NT2/D1 (cell line): ENCODE data around the gene CHRM2.

ENCODE experiments used
- DNase-seq: peaks from one replicate; pipeline ENCODE4 v3.0.0-alpha.2; 2011; ENCODE audit warnings: low read depth, low spot score
- H3K27me3 ChIP-seq: 2 replicates; pipeline ENCODE4 v1.6.0; 2011; ENCODE audit warnings: mild to moderate bottlenecking; ENCODE audit not compliant: insufficient read length, insufficient read depth
- H3K36me3 ChIP-seq: 2 replicates; pipeline ENCODE4 v1.6.1; 2011; ENCODE audit warnings: mild to moderate bottlenecking, low read length, mixed read lengths; ENCODE audit not compliant: insufficient read depth, insufficient read length
- H3K4me1 ChIP-seq: 2 replicates; pipeline ENCODE4 v1.5.1; 2011; ENCODE audit not compliant: insufficient read depth, insufficient read length
- H3K4me3 ChIP-seq: 2 replicates; pipeline ENCODE4 v1.5.1; 2011; ENCODE audit warnings: low read depth; ENCODE audit not compliant: insufficient read length
- H3K9ac ChIP-seq: 2 replicates; pipeline ENCODE4 v1.6.0; 2011; ENCODE audit warnings: low read depth; ENCODE audit not compliant: insufficient read length
- H3K9me3 ChIP-seq: 2 replicates; pipeline ENCODE4 v1.5.1; 2011; ENCODE audit warnings: mild to moderate bottlenecking, low read length; ENCODE audit not compliant: insufficient read depth
- SUZ12 ChIP-seq: IDR thresholded peaks from 2 replicates; pipeline ENCODE4 v1.6.1; 2011; ENCODE audit not compliant: insufficient read length, insufficient read depth; ENCODE audit errors: extremely low read depth
- YY1 ChIP-seq: IDR thresholded peaks from 2 replicates; pipeline ENCODE4 v1.6.1; 2011; ENCODE audit not compliant: insufficient read length, insufficient read depth
- ZNF274 ChIP-seq: IDR thresholded peaks from 2 replicates; pipeline ENCODE4 v1.6.1; 2011; ENCODE audit warnings: mild to moderate bottlenecking, low read depth, low read length

The CHRM2 gene

GRCh38 chr7:136894789-136895188, 26.3 kb downstream of the CHRM2 start:
- no peaks in the 10 kb centered on the region for H3K36me3 ChIP-seq
- TF ChIP-seq ZNF274 (no peak), YY1 (no peak), SUZ12 (no peak)
- H3K9me3 ChIP-seq = no peaks in the 10 kb centered on the region
- DNase-seq = no peak
- no peaks in the 10 kb centered on the region for H3K4me1 ChIP-seq
- H3K4me3 ChIP-seq = no peak overlapping the region
- H3K9ac ChIP-seq = no peak overlapping the region
- H3K27me3 ChIP-seq = no peaks in the 10 kb centered on the region

GRCh38 chr7:136897676-136898075, 29.2 kb downstream of the CHRM2 start:
- H3K9ac ChIP-seq = no peak overlapping the region
- H3K27me3 ChIP-seq = no peaks in the 10 kb centered on the region

GRCh38 chr7:136900005-136900404, 31.6 kb downstream of the CHRM2 start:
- TF ChIP-seq ZNF274 = no peak
- TF ChIP-seq SUZ12 = no peak
- no peak for TF ChIP-seq YY1
- no peaks in the 10 kb centered on the region for H3K36me3 ChIP-seq
- H3K9me3 ChIP-seq = no peaks in the 10 kb centered on the region
- no peaks in the 10 kb centered on the region for H3K27me3 ChIP-seq
- no peak overlapping the region for H3K9ac ChIP-seq
- H3K4me3 ChIP-seq = no peak overlapping the region
- H3K4me1 ChIP-seq = no peaks in the 10 kb centered on the region
- DNase-seq = no peak

More at GRCh38 chr7:136897676-136898075, 29.2 kb downstream of the CHRM2 start:
- H3K4me1 ChIP-seq = no peaks in the 10 kb centered on the region
- no peaks in the 10 kb centered on the region for H3K36me3 ChIP-seq
- no peak for DNase-seq
- no peaks in the 10 kb centered on the region for H3K9me3 ChIP-seq
- H3K4me3 ChIP-seq = no peak overlapping the region
- TF ChIP-seq YY1 = no peak

GRCh38 chr7:136910771-136911170, 42.3 kb downstream of the CHRM2 start:
- Histone ChIP-seq H3K4me3 (no peak overlapping the region), H3K9me3 (no peaks in the 10 kb centered on the region), H3K36me3 (no peaks in the 10 kb centered on the region), H3K27me3 (no peaks in the 10 kb centered on the region), H3K4me1 (no peaks in the 10 kb centered on the region), H3K9ac (no peak overlapping the region)
- no peak for TF ChIP-seq YY1
- TF ChIP-seq SUZ12 = no peak
- TF ChIP-seq ZNF274 = no peak
- no peak for DNase-seq

- TF ChIP-seq YY1 (no peak), ZNF274 (no peak), SUZ12 (no peak)
- Histone ChIP-seq H3K4me1 (no peaks in the 10 kb centered on the region), H3K36me3 (no peaks in the 10 kb centered on the region), H3K9me3 (no peaks in the 10 kb centered on the region), H3K4me3 (no peak overlapping the region), H3K9ac (no peak overlapping the region), H3K27me3 (no peaks in the 10 kb centered on the region)
- no peak for DNase-seq
Observed at GRCh38 chr7:136911344-136911743, 42.9 kb downstream of the CHRM2 start.

- Histone ChIP-seq H3K27me3 (no peaks in the 10 kb centered on the region), H3K36me3 (no peaks in the 10 kb centered on the region), H3K4me1 (no peaks in the 10 kb centered on the region), H3K9ac (no peak overlapping the region), H3K4me3 (no peak overlapping the region), H3K9me3 (no peaks in the 10 kb centered on the region)
- TF ChIP-seq SUZ12 (no peak), ZNF274 (no peak), YY1 (no peak)
- DNase-seq = no peak
Observed at GRCh38 chr7:136912339-136912738, 43.9 kb downstream of the CHRM2 start.

GRCh38 chr7:136914016-136914415, 45.6 kb downstream of the CHRM2 start:
- Histone ChIP-seq H3K27me3 (no peaks in the 10 kb centered on the region), H3K4me3 (no peak overlapping the region), H3K9me3 (no peaks in the 10 kb centered on the region), H3K36me3 (no peaks in the 10 kb centered on the region), H3K4me1 (no peaks in the 10 kb centered on the region), H3K9ac (no peak overlapping the region)
- TF ChIP-seq YY1 (no peak), SUZ12 (no peak), ZNF274 (no peak)
- no peak for DNase-seq

GRCh38 chr7:136919820-136920219, 51.4 kb downstream of the CHRM2 start:
- DNase-seq = no peak
- Histone ChIP-seq H3K36me3 (no peaks in the 10 kb centered on the region), H3K9me3 (no peaks in the 10 kb centered on the region), H3K4me1 (no peaks in the 10 kb centered on the region), H3K9ac (no peak overlapping the region), H3K27me3 (no peaks in the 10 kb centered on the region), H3K4me3 (no peak overlapping the region)
- TF ChIP-seq ZNF274 = no peak
- no peak for TF ChIP-seq SUZ12
- no peak for TF ChIP-seq YY1
